Osteoblast (primary cell): ENCODE results near the gene PSMD4. TPM values are rescaled to one million over a fixed set of nuclear protein-coding genes. Genes with fewer than 3 reads are reported as not detected.
A peak's percentile ranks its signal among the peaks of the same experiment; 100 is the strongest.
"Not testable (repeated sequence)": the region's sequence is repeated elsewhere in the genome, so short reads cannot be mapped to it uniquely, and the experiment has no call there.

ENCODE experiments used
- DNase-seq: peaks from one replicate; pipeline ENCODE4 v3.0.0; 2011; ENCODE audit warnings: low spot score, mixed read lengths; ENCODE audit not compliant: insufficient read length; ENCODE audit errors: missing footprints
- H2AFZ ChIP-seq: 2 replicates; pipeline ENCODE4 v1.6.0; 2011; ENCODE audit warnings: mild to moderate bottlenecking, low read length
- H3K27ac ChIP-seq: 2 replicates; pipeline ENCODE4 v1.5.1; 2011; ENCODE audit warnings: mild to moderate bottlenecking, low read depth, low read length, moderate library complexity
- H3K27me3 ChIP-seq: 2 replicates; pipeline ENCODE4 v1.6.0; 2012; ENCODE audit warnings: mild to moderate bottlenecking, control low read depth, inconsistent platforms, low read length, moderate library complexity; ENCODE audit not compliant: insufficient read depth
- H3K36me3 ChIP-seq: 2 replicates; pipeline ENCODE4 v1.5.1; 2011; ENCODE audit warnings: mild to moderate bottlenecking, low read length, control low read depth, moderate library complexity; ENCODE audit not compliant: insufficient read depth
- H3K4me1 ChIP-seq: 2 replicates; pipeline ENCODE4 v1.5.1; 2011; ENCODE audit warnings: mild to moderate bottlenecking, low read length, control low read depth, moderate library complexity; ENCODE audit not compliant: insufficient read depth
- H3K4me2 ChIP-seq: 2 replicates; pipeline ENCODE4 v1.6.0; 2011; ENCODE audit warnings: mild to moderate bottlenecking, low read length; ENCODE audit not compliant: insufficient read depth
- H3K4me3 ChIP-seq: fragments of 200-600 bp; sonication (generic); 3 replicates; pipeline ENCODE4 v1.5.1; 2012; ENCODE audit warnings: mild to moderate bottlenecking, low read length, inconsistent platforms; ENCODE audit not compliant: insufficient read depth
- H3K79me2 ChIP-seq: 2 replicates; pipeline ENCODE4 v1.6.0; 2012; ENCODE audit warnings: mild to moderate bottlenecking, low read length, control low read depth, inconsistent platforms; ENCODE audit not compliant: insufficient read depth
- H3K9me3 ChIP-seq: 2 replicates; pipeline ENCODE4 v1.5.1; 2011; ENCODE audit warnings: low read depth, low read length, control low read depth
- H4K20me1 ChIP-seq: 2 replicates; pipeline ENCODE4 v1.6.0; 2012; ENCODE audit warnings: mild to moderate bottlenecking, low read length, control low read depth; ENCODE audit not compliant: insufficient read depth
- CTCF ChIP-seq: IDR thresholded peaks from 2 replicates; pipeline ENCODE4 v1.5.1; 2011; ENCODE audit warnings: mild to moderate bottlenecking, low read depth, low read length, moderate library complexity; ENCODE audit errors: extremely low read depth
- total RNA-seq: library from RNA; depleted of rRNA; stranded (reverse); fragments of >200 nt; gene quantifications from 2 replicates; pipeline ENCODE4 v1.2.3, GENCODE V29; 2012

The PSMD4 gene
- 140 and 150 TPM in 2 replicates for total RNA-seq

GRCh38 chr1:151254217-151255213 is at the start of gene PSMD4:
Gene PSMD4, plus strand, starts transcription at chr1:151254734. Its CDS starts 49 bp downstream, at chr1:151254783.
- Histone ChIP-seq H3K79me2 (peaks cover 48% of the 10 kb centered on the region), H3K27me3 (no peaks in the 10 kb centered on the region), H4K20me1 (peaks cover 23% of the 10 kb centered on the region), H2AFZ (peak within 1 kb of the TSS; percentile 97), H3K4me2 (peak within 1 kb of the TSS; percentile 98), H3K4me3 (peak within 1 kb of the TSS; percentile 74), H3K27ac (peak within 1 kb of the TSS; percentile 68), H3K36me3 (peaks cover 15% of the 10 kb centered on the region), H3K9me3 (no peaks in the 10 kb centered on the region), H3K4me1 (peaks cover 9% of the 10 kb centered on the region)
- DNase-seq, result peak; percentile 98
- no peak for TF ChIP-seq CTCF

DNA sequence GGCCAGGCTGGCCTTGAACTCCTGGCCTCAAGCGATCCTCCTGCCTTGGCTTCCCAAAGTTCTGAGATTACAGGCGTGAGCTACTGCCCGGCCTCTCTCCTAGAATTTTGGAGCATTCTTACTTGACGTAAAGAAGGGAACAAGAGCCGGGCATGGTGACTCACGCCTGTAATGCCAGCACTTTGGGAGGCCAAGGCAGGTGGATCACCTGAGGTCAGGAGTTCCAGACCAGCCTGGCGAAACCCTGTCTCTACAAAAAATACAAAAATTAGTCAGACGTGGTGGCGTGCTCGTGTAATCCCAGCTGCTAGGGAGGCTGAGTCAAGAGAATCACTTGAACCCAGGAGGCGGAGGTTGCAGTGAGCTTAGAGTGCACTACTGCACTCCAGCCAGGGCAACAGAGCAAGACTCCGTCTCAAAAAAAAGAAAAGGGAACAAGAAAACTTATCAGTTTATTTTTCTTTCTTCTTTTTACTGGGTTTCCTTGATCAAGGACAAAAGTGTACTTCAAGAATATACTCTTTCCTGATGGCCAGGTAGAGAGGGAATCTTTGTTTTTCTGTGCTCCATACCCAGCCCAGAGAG is 49.1 kb upstream of the PSMD4 start:
- Histone ChIP-seq H3K4me1 (peaks cover 12% of the 10 kb centered on the region), H4K20me1 (peaks cover 68% of the 10 kb centered on the region), H3K36me3 (peaks cover 47% of the 10 kb centered on the region), H3K79me2 (peaks cover 96% of the 10 kb centered on the region)
- H3K27ac ChIP-seq, H2AFZ ChIP-seq, H3K4me2 ChIP-seq, DNase-seq, H3K27me3 ChIP-seq, H3K9me3 ChIP-seq, H3K4me3 ChIP-seq: not testable (repeated sequence)

DNA sequence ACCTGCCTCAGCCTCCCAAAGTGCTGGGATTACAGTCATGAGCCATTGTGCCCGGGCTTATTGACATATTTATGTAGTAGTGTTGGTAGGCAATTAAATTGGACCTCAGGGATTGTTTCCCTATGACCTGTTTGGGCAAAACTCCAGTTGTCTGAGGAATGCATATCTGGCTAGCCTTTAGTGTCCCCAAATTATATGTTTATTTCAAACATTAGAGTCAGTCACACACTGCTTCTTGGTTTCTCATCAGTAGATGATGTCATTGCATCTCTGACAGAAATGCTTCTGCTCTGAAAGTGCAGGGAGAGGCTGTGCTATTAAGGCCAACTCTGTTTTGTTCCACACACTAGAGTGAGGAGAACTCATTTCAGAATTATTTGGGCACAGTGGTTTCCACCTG is 43.7 kb upstream of the PSMD4 start:
- Histone ChIP-seq H3K27me3 (no peaks in the 10 kb centered on the region), H2AFZ (no peak overlapping the region), H3K27ac (peak overlapping the region; percentile 53), H4K20me1 (peaks cover 58% of the 10 kb centered on the region), H3K4me3 (no peak overlapping the region), H3K9me3 (no peaks in the 10 kb centered on the region), H3K79me2 (peaks cover 99% of the 10 kb centered on the region), H3K36me3 (peaks cover 53% of the 10 kb centered on the region), H3K4me1 (peaks cover 5% of the 10 kb centered on the region), H3K4me2 (no peak overlapping the region)
- TF ChIP-seq CTCF, result no peak
- DNase-seq, result peak; percentile 68

DNA sequence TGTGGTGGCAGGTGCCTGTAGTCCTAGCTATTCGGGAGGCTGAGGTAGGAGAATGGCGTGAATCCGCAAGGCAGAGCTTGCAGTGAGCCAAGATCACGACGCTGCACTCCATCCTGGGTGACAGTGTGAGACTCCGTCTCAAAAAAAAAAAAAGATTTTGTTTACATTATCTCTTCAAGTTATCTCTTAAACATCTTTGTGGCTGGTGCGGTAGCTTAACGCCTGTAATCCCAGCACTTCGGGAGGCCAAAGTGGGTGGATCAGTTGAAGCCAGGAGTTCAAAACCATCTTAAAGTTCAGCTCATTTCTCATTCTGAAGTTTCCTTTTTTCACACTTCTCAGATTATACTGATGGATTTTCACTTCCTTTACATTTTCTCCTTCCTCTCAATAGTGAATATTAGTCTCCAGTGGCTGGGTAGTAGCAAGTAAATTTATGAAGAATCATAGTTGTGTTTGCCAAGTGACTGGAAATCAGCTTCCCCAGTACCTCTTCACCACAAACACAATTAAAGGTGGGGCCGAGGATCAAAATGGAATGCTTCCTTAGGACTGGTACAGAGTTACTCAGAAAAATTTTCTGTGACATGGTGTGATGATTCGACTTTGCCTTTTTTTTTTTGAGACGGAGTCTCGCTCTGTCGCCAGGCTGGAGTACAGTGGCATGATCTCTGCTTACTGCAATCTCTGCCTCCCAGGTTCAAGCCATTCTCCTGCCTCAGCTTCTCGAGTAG is 42.4 kb upstream of the PSMD4 start:
- no peak overlapping the region for H3K4me3 ChIP-seq
- H3K79me2 ChIP-seq, result peaks cover 98% of the 10 kb centered on the region
- no peak overlapping the region for H3K27ac ChIP-seq
- H3K9me3 ChIP-seq, result no peaks in the 10 kb centered on the region
- no peak for TF ChIP-seq CTCF
- H3K27me3 ChIP-seq, result no peaks in the 10 kb centered on the region
- peaks cover 57% of the 10 kb centered on the region for H4K20me1 ChIP-seq
- DNase-seq, result no peak
- H2AFZ ChIP-seq, result no peak overlapping the region
- H3K4me1 ChIP-seq, result peaks cover 5% of the 10 kb centered on the region
- H3K4me2 ChIP-seq, result no peak overlapping the region
- H3K36me3 ChIP-seq, result peaks cover 46% of the 10 kb centered on the region
